Measurements from ENCODE around the gene SNX5.

SNX5 gene

GRCh38 chr20:17968366-17969277 is at the start of gene SNX5, which contains the start of gene MGME1:
Gene SNX5, minus strand, starts transcription at chr20:17968794. Its CDS starts 369 bp downstream, at chr20:17968425.
Gene MGME1, plus strand, starts transcription at chr20:17969018. Its CDS starts 842 bp downstream, at chr20:17969860.
- peak; percentile 97 for FAIRE-seq

GRCh38 chr20:18018100-18018499 is 49.5 kb upstream of the SNX5 start:
- FAIRE-seq, result no peak

- FAIRE-seq, result no peak
Observed at GRCh38 chr20:18016772-18017171, 48.2 kb upstream of the SNX5 start.

DNA sequence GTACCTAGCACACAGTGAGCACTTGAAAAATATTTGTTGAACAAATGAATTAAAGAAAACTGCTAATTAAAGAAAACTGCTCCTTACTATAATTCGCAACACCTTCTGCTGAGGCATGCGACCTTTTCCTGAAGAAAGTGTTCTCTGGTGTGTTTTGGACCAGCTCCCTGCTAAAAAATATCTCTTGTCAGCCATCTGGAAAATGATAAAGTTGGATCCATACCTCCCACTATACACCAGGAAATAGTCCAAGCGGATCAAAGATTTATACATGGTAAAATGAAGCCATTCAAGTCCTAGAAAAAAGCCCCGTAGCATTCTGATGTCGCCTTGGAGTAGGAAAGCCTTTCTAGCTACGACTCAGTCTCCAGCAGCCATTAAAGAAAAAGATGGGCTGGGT is 45.8 kb upstream of the SNX5 start:
- no peak for FAIRE-seq

DNA sequence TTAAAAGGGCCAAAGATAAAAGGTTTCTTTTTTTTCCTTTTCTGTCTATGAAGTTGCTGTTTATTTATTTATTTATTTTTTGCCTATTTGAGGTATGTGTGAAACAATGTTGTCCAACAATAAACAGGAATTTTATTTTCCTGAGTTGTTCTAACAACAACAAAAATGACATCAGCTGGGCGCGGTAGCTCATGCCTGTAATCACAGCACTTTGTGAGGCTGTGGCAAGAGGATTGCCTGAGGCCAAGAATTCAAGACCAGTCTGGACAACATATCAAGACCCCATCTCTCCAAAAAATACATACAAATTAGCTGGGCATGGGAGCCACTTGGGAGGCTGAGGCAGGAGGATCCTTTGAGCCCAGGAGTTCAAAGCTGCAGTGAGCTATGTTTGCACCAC is 44.3 kb upstream of the SNX5 start:
- no peak for FAIRE-seq

- no peak for FAIRE-seq
Observed at GRCh38 chr20:18011951-18012645, 43.5 kb upstream of the SNX5 start.

GRCh38 chr20:18011482-18011881 is 42.9 kb upstream of the SNX5 start:
- FAIRE-seq, result no peak

DNA sequence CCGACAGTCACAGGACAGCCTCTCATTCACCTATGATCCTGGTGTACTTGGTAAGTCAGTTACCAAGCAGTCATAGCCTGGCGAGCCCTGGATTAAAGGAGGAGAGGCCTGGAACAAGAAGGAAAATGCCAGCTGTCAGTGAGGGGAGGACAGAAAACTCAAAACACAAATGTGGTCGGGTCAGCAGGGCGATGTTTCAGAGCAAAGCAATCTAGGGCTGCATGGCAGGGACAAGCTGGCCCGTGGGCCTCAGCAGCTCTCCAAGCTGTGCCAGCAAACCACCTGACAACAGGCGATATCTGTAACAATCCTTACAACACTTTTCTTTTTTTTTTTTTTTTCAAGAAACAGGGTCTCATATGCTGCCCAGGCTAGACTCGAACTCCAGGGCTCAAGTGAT is 40.5 kb upstream of the SNX5 start:
- no peak for FAIRE-seq

DNA sequence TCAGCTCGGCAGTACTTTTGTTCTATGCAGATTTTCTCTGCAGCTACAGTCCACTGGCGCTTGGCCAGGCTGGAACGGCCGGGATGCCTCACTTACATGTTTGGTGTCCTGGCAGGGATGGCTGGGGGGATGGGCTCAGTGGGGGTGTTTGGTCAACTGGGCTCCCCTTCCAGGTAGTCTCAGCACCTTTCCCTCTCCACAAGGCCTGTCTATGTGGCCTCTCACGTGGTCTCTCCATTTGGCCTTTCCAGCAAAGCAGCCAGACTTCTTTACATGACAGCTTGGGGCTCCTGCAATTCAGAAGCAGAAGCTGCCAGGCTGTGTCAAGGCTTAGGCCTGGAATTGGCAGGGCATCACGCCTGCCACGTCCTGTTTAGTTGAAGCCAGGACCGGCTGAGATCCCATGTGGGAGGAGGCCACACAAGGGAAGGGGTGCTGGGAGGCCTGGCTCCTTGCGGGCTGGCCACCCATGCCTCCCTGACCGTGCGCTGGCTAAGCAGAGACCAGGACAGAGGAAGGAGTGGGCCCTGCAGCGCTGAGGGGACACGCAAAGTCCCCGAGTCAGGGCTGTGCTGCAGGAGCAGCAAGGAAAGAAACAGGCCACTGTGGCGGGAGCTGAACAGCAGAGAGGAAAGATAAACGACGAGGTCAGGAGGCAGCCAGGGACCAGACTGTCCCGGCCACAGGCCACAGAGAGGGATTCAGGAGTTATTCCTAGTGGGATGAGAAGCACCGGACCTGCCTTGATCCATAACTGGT is 39.1 kb upstream of the SNX5 start:
- FAIRE-seq, result no peak

DNA sequence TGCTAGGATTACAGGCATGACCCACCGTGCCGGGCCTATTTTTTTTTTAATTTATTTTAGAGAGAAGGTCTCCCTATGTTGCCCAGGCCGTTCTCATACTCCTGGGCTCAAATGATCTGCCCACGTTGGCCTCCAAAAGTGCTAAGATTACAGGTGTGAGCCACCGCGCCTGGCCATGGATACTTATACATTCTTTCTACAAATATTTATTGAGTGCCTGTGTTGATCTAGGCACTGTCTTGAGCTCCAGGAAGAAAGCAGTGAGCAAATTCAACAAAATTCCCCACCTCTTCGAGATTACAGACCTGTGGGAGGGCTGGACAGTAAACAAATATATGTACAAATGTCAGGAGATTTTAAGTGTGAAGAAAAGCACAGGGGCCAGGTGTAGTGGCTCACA is 38.1 kb upstream of the SNX5 start:
- no peak for FAIRE-seq

DNA sequence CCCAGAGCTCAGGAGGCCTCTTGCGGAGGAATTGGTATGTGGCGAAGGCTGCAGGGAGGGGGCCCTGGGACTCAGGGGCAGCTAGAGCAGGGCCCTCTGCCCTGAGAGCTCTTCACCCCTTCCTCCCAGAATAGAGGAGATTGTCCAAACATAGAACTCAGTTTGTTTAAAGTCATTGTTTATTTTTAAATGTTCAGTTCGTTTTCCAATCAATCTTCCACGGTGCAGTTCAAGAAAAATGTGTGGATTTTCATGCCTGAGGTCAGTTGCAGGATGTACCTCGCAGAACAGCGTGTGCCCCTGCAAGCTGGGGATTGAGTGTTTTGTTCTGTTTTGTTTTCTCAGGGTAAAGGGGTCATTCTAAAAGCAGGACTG is 37.4 kb upstream of the SNX5 start:
- FAIRE-seq, result no peak

DNA sequence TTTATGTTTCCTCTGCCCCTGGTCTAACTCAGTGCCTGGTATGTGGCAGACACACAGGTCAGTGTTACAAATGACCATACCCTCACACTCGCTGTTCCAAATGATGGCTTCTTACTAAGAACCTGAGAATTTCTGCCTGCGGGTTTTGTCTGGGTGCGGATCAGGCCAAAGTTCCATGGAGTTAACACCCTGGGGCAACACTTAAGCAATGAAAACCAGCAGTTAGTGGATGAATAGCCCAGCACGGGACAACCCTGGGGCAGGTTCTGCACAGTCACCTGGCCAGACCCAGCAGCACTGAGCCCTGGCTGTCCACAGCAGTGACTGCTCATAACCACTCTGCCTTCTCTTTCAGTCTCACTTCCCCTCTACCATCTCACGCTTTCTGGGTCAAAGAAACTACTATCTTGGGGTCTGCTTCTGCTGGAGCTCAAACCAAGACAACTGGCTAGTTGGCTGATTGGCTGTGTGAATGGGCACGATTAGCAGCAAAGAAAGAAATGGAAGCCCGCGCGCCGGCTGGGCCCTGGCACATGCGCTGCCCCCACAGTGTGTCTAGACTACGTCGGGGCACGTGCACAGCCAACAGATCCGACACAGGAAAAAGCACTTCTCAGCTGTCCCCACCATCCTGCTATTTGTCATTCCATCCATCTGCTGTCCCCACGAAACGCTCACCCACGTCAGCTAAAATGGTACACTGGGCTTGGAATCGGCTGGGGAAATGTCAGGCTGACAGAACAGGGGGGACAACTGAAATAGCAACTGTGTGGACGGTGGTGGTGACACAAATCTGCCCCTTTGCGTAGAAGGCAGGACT is 36.8 kb upstream of the SNX5 start:
- no peak for FAIRE-seq

DNA sequence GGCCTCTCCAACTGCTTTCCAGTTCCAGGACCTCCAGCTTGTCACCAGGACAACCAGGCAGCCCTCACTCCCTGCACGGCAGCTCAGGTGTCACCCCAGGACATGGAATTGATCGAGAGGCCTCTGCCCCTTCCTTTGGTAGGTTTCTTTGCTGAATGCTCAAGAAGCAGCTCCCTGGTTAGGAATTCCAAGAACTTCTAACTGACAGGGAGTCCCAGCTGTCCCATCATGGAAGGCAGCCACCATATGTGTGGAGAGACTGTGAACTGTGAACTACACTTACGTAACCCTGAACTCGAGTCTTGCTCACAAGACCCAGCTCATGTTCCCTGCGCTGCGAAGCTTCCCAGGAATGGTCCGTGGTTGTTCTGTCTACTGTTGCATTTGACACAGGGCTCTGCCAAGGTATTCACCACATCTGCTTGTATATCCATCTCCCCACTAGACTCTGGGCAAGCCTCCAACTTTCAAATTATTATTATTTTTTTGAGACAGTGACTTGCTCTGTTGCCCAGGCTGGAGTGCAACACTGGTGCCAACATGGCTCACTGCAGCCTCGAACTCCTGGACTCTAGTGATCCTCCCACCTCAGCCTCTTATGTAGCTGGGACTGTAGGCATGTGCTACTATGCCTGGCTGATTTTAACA is 35.9 kb upstream of the SNX5 start:
- no peak for FAIRE-seq

DNA sequence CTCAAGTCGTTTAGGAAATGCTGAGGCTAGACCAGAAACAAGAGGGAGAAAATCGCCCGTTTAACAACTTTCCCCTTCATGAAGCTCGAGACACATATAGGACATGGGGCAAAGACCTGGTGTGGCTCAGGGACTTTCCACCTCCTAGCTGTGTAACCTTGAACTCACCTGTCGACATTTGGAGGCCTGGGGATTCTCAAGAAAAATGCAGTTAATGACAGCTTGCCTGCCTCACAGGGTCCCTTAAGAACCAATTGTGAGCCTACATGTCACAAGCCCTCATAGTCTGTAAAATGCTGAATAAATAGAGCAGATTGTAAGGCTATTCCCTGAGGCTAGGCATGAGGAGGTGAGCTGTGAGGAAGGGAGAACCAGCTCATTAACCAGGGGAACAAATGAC is 35.3 kb upstream of the SNX5 start:
- no peak for FAIRE-seq

- FAIRE-seq, result no peak
Observed at GRCh38 chr20:18001131-18001921, 32.7 kb upstream of the SNX5 start.

DNA sequence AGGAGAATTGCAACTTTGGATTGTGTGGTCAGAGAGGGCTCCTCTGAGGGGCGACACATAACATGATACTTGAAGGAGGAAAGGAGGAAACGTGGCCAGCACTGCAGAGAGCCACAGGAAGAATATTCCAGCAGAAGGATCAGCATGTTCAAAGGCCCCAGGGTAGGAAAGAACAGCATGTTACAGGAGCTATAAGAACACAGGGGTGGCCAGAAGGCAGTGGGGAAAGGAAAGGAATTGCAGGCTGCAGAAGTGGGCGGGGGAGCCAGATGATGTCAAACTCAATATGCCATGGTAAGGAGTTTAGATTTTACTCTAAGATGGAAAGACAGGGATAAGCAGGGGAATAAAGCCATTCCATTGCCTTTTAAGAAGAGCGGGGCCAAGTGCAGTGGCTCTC is 31.0 kb upstream of the SNX5 start:
- FAIRE-seq, result no peak

DNA sequence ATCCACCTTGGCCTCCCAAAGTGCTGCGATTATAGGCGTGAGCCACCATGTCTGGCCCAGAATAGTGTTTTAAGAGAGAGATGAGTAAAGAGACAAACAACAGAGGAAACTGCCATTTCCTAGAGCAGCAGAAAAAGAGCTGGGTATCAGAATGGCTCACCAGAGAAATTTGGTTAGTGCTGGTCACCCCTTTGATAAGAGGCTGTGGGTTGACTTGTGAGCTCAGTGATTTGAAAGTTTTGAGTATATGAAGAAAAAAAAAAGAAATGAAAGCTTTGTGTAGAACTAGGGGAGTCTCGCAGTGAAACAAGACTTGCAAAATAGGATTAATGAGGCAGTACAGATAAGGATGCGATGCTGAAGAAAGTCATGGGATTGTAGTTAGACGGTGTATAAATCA is 29.9 kb upstream of the SNX5 start:
- FAIRE-seq, result no peak

DNA sequence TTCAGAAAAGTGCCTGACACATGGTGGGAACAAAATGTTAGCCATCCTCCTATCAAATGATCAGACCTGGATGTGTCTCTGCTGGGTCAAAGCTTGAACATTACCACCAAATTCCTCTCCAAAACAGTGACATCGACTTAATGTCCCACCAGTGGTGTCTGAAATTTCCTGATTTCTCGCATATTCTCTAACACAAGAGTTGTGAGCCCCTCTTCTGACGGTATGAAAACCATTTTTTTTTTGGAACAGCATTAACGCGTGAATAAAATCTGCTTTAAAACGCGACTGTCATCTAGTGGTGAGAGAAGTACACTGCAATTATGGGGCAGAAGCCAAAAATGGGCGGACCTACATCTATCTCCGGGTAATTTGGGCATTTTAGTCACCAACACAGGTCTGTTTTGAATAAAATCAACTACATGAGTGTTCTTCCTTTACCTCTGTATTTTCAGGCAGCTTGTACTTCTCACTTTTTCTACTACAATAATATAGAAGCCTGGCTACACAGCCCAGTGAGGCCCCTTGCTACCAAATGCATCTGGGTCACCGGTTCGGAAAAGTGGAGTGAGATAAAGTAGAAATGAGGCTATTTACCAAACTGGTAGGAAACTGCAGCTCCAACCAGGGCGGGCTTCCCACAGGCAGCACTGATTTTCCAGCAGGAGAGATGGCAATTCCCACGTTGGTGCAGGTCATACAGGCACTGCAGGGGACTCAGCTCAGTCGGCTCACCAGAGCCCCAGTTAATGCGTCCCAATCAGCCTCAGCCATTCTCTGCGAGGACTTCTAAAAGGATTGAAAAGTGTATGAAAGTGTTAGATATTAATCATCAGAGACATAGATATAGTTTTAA is 27.6 kb upstream of the SNX5 start:
- no peak for FAIRE-seq

- no peak for FAIRE-seq
Observed at GRCh38 chr20:17993546-17993945, 25.0 kb upstream of the SNX5 start.

- no peak for FAIRE-seq
Observed at GRCh38 chr20:17992847-17993513, 24.4 kb upstream of the SNX5 start.
